ENCODE measurements around the gene CEP72. TPM values are rescaled to one million over a fixed set of nuclear protein-coding genes. Genes with fewer than 3 reads are reported as not detected.

CEP72 gene
- total and polyA plus RNA-seq, 10 of the 15 experiments (the other 5 are each of a cell fraction or from before 2014, with no cell fraction given): 0.35 to 13.5 (median 8.3) TPM

- SMC1A ChIA-PET (ENCODE audit: uncharacterized antibody, unreplicated experiment): no interaction called here
- in situ Hi-C loops (cut with MboI): no loop called here
- ATAC-seq: no peak
- no peaks in the 10 kb centered on the region; a peak in 1 of 4 replicates for H3K27me3 ChIP-seq (replicated peaks in 1 of 2; ENCODE audit: control insufficient read depth in 2 of 2, insufficient read depth in 2 of 2, low read length in 1 of 2)
- H3K9ac ChIP-seq (ENCODE audit: control insufficient read depth, insufficient read depth, low read length): no peak overlapping the region
- no peak overlapping the region for H3K27ac ChIP-seq (ENCODE audit: control insufficient read depth, insufficient read depth)
- no peaks in the 10 kb centered on the region for H3K9me3 ChIP-seq (replicated peaks; ENCODE audit: control insufficient read depth, insufficient read depth, low read length)
- WGBS (ENCODE audit: insufficient coverage, insufficient replicate concordance, low lambda C conversion rate, missing lambda C conversion rate): 52% methylated on average over 16 of the region's 16 CpGs
- no peaks in the 10 kb centered on the region for H4K20me1 ChIP-seq (ENCODE audit: control insufficient read depth, insufficient read depth)
- H3K79me2 ChIP-seq (ENCODE audit: control insufficient read depth, insufficient read depth, low read length): no peaks in the 10 kb centered on the region
- no TSS peak for BruUV-seq (replicated peaks)
- CTCF ChIA-PET: no interaction called here
- H3K36me3 ChIP-seq (ENCODE audit: control insufficient read depth in 2 of 2, insufficient read depth in 2 of 2, low read length in 1 of 2): no peaks in the 10 kb centered on the region
- DNase-seq (ENCODE audit: low read depth, low spot score): no peak
- RAD21 ChIA-PET (ENCODE audit: unreplicated experiment): no interaction called here
- intact Hi-C loops (cut with micrococcal nuclease; ENCODE audit: unreplicated experiment): no loop called here
- no peak overlapping the region for H3K4me2 ChIP-seq (ENCODE audit: control insufficient read depth, insufficient read depth)
- H2AFZ ChIP-seq (ENCODE audit: control insufficient read depth, low read depth, low read length): no peak overlapping the region
- no peak for FAIRE-seq
- H3K4me1 ChIP-seq (ENCODE audit: control insufficient read depth, insufficient read depth, low read length): no peaks in the 10 kb centered on the region
- H3K4me3 ChIP-seq: no peak overlapping the region
- POLR2A ChIA-PET: no interaction called here
- TF ChIP-seq SIN3A (IDR thresholded peaks at IDR 0.05; ENCODE audit: low read depth, low read length) (no peak), ZBTB4 (CRISPR knock-in tag; IDR thresholded peaks at IDR 0.05) (no peak), BCLAF1 (IDR thresholded peaks at IDR 0.05) (no peak), MEF2B (IDR thresholded peaks at IDR 0.05; ENCODE audit: partially characterized antibody, poor library complexity, severe bottlenecking) (no peak), ZNF24 (IDR thresholded peaks at IDR 0.05) (no peak), BRCA1 (IDR thresholded peaks at IDR 0.05; ENCODE audit: low read depth, low read length) (no peak), RAD51 (IDR thresholded peaks at IDR 0.05) (no peak), SMC3 (IDR thresholded peaks at IDR 0.05; ENCODE audit: borderline replicate concordance, low read length) (no peak), MEF2A (IDR thresholded peaks at IDR 0.05; ENCODE audit: insufficient read depth, low read depth, low read length) (no peak), ZNF384 (IDR thresholded peaks at IDR 0.05; ENCODE audit: borderline replicate concordance, low read depth, low read length) (no peak), BCL11A (IDR thresholded peaks at IDR 0.05; ENCODE audit: low read depth, low read length) (no peak), ESRRA (IDR thresholded peaks at IDR 0.05; ENCODE audit: low read length) (no peak), SREBF1 (IDR thresholded peaks at IDR 0.05; ENCODE audit: low read length) (no peak), ZZZ3 (IDR thresholded peaks at IDR 0.05; ENCODE audit: control insufficient read depth, insufficient read length, low read depth) (no peak), SUPT20H (IDR thresholded peaks at IDR 0.05; ENCODE audit: borderline replicate concordance, control insufficient read depth, low read depth, low read length) (no peak), RBBP5 (conservative IDR thresholded peaks at IDR 0.05) (no peak), PML (IDR thresholded peaks at IDR 0.05; ENCODE audit: low read length) (no peak), ELK1 (IDR thresholded peaks at IDR 0.05; ENCODE audit: low read depth, low read length) (no peak), TARDBP (IDR thresholded peaks at IDR 0.05; ENCODE audit: borderline replicate concordance) (no peak)
These were observed 45.4 kb upstream of the CEP72 start for GRCh38 chr5:566636-567309.

Data from GM12878 (cell line).